ENCODE measurements around the gene ZIC1. TPM values are rescaled to one million over a fixed set of nuclear protein-coding genes. Genes with fewer than 3 reads are reported as not detected.

Gene ZIC1
- total and polyA plus RNA-seq, 9 of the 15 experiments (the other 6 are each of a cell fraction or from before 2014, with no cell fraction given): 0.21 to 0.42 TPM; not detected in 7

- no peaks in the 10 kb centered on the region for H3K36me3 ChIP-seq (ENCODE audit: control insufficient read depth, insufficient read depth, low read length)
- FAIRE-seq (no peak), ATAC-seq (no peak), DNase-seq (ENCODE audit: extremely low read depth in 1 of 4, low spot score in 3 of 4) (no peak)
- no peak overlapping the region for H2AFZ ChIP-seq (ENCODE audit: low read depth, low read length)
- ChIA-PET CTCF (ENCODE audit: low intra/inter-chr PET ratio) (no interaction called here), POLR2A (interaction anchor here (0.8 kb wide), 1 partner anchor 9 kb away, joined by 3 read pairs; no protein-coding TSS in a partner anchor)
- no peak overlapping the region for H3K4me2 ChIP-seq (ENCODE audit: insufficient read depth, low read length)
- H3K9me1 ChIP-seq (ENCODE audit: control insufficient read depth, insufficient read depth, low read length): no peaks in the 10 kb centered on the region
- no peak overlapping the region for H3K27ac ChIP-seq (ENCODE audit: extremely low read depth, low read depth, low read length)
- no peaks in the 10 kb centered on the region for H3K79me2 ChIP-seq (ENCODE audit: control insufficient read depth, insufficient read depth, low read length)
- H3K9ac ChIP-seq (ENCODE audit: insufficient read depth in 1 of 2, low read depth in 2 of 2, low read length in 2 of 2): no peak overlapping the region
- in situ Hi-C loops (cut with MboI) (loop anchor here (25.0 kb wide), 1 partner anchor 1556 kb away; no protein-coding TSS in a partner anchor), intact Hi-C loops (cut with micrococcal nuclease) (loop anchor here (10.0 kb wide), 1 partner anchor 1563 kb away; no protein-coding TSS in a partner anchor)
- 2% methylated on average over 6 of the region's 6 CpGs for WGBS (ENCODE audit: insufficient coverage, low coverage, missing lambda C conversion rate)
- H3K4me3 ChIP-seq: no peak overlapping the region
- H3K9me3 ChIP-seq (replicated peaks; ENCODE audit: control insufficient read depth, insufficient read depth, low read depth, low read length): no peaks in the 10 kb centered on the region
- no TSS peak for BruUV-seq (replicated peaks)
- H3K4me1 ChIP-seq (replicated peaks in 1 of 2; ENCODE audit: control insufficient read depth in 2 of 2, insufficient read depth in 2 of 2, low read length in 2 of 2): no peaks in the 10 kb centered on the region
- TF ChIP-seq ZBTB11 (CRISPR knock-in tag; IDR thresholded peaks at IDR 0.05): no peak
- TF ChIP-seq TARDBP (IDR thresholded peaks at IDR 0.05): no peak
- no peak for TF ChIP-seq ZNF23 (CRISPR knock-in tag; IDR thresholded peaks at IDR 0.05)
- TF ChIP-seq DIDO1 (tag; IDR thresholded peaks at IDR 0.05; ENCODE audit: low read depth): no peak
- no peak for TF ChIP-seq ZNF143 (CRISPR knock-in tag; IDR thresholded peaks at IDR 0.05)
- no peak for TF ChIP-seq ZFP36 (IDR thresholded peaks at IDR 0.05; ENCODE audit: low read depth, low read length, partially characterized antibody)
- TF ChIP-seq FUS (optimal IDR thresholded peaks at IDR 0.05; ENCODE audit: low read depth, low read length): no peak
- 0 out of 5 replicates have a peak, but pooled peaks cover 0 to 12% of the 10 kb centered on the region in 2 experiments for H3K27me3 ChIP-seq (ENCODE audit: control insufficient read depth in 2 of 2, insufficient read depth in 2 of 2, low read length in 2 of 2)
- no peaks in the 10 kb centered on the region for H4K20me1 ChIP-seq (replicated peaks; ENCODE audit: control insufficient read depth, insufficient read depth, low read length)
Measured at GRCh38 chr3:147381596-147381995, 27.6 kb upstream of the ZIC1 start.
